CD4-positive, CD25-positive, alpha-beta regulatory T cell (primary cell): Measurements from ENCODE around the gene SCYGR8. TPM values are rescaled to one million over a fixed set of nuclear protein-coding genes. Genes with fewer than 3 reads are reported as not detected.
"Not testable (repeated sequence)": the region's sequence is repeated elsewhere in the genome, so short reads cannot be mapped to it uniquely, and the experiment has no call there.

ENCODE experiments used
- ATAC-seq, 2 donors: fragments of 150-1000 bp; cut with Tn5 transposase; one replicate each; pipeline ENCODE4 v1.10.0; 2021; ENCODE audit warnings: low read depth in 2 of 2, moderate number of reproducible peaks in 2 of 2, moderate library complexity in 1 of 2
- DNase-seq, 3 donors: peaks; one replicate each; pipeline versions ENCODE4 v3.0.0 to v3.0.0-alpha.2; 2012 to 2022; ENCODE audit warnings: mixed read lengths in 1 of 3
- H3K27ac ChIP-seq: one replicate; pipeline ENCODE4 v1.7.0; 2013; ENCODE audit warnings: mild to moderate bottlenecking, low read length; ENCODE audit not compliant: insufficient read depth, poor library complexity, severe bottlenecking
- H3K27me3 ChIP-seq: one replicate; pipeline ENCODE4 v1.7.0; 2013; ENCODE audit warnings: low read length; ENCODE audit not compliant: control insufficient read depth, insufficient read depth
- H3K36me3 ChIP-seq: one replicate; pipeline ENCODE4 v1.7.0; 2013; ENCODE audit warnings: mild to moderate bottlenecking, low read length, moderate library complexity; ENCODE audit not compliant: control insufficient read depth, insufficient read depth
- H3K4me1 ChIP-seq: 2 replicates; pipeline ENCODE4 v1.7.0; 2013; ENCODE audit warnings: mild to moderate bottlenecking, low read length; ENCODE audit not compliant: insufficient read depth, control insufficient read depth, poor library complexity, severe bottlenecking
- H3K4me3 ChIP-seq: one replicate; pipeline ENCODE4 v1.7.0; 2013; ENCODE audit warnings: low read depth, mild to moderate bottlenecking, low read length, moderate library complexity
- H3K9me3 ChIP-seq, 2 experiments: 1 replicate in 1 of 2; 2 replicates in 1 of 2; pipeline ENCODE4 v1.7.0; 2013; ENCODE audit warnings: low read length in 2 of 2, mild to moderate bottlenecking in 1 of 2, moderate library complexity in 1 of 2; ENCODE audit not compliant: control insufficient read depth in 2 of 2
- H3K27ac Mint-ChIP-seq, 3 donors: one replicate each; pipeline ENCODE4 v1.8.0; 2020 to 2022; ENCODE audit warnings: mild to moderate bottlenecking in 3 of 3, mixed read lengths in 3 of 3, moderate library complexity in 2 of 3
- H3K27me3 Mint-ChIP-seq: one replicate; pipeline ENCODE4 v1.8.0; 2022; ENCODE audit warnings: mild to moderate bottlenecking, mixed read lengths
- H3K36me3 Mint-ChIP-seq: one replicate; pipeline ENCODE4 v1.8.0; 2020; ENCODE audit warnings: mixed read lengths
- H3K4me1 Mint-ChIP-seq, 4 donors: one replicate each; pipeline ENCODE4 v1.8.0; 2020 to 2022; ENCODE audit warnings: mixed read lengths in 4 of 4, mild to moderate bottlenecking in 1 of 4
- H3K4me3 Mint-ChIP-seq, 4 donors: one replicate each; pipeline ENCODE4 v1.8.0; 2020 to 2022; ENCODE audit warnings: mild to moderate bottlenecking in 4 of 4, mixed read lengths in 4 of 4, moderate library complexity in 3 of 4
- H3K9me3 Mint-ChIP-seq, 7 donors: one replicate each; pipeline ENCODE4 v1.8.0; 2020 to 2022; ENCODE audit warnings: mixed read lengths in 7 of 7, mild to moderate bottlenecking in 3 of 7, moderate library complexity in 2 of 7
- polyA plus RNA-seq, 4 donors: library from polyadenylated mRNA; unstranded; fragments of 300-500 nt; fragmentation: Illumina TruSeq; gene quantifications; one replicate each; pipeline ENCODE4 v1.2.3, GENCODE V29; 2021
- total RNA-seq: library from RNA; stranded (reverse); gene quantifications from one replicate; pipeline ENCODE4 v1.2.3, GENCODE V29; 2022

The SCYGR8 gene
- total and polyA plus RNA-seq, 5 donors from 2014 or later, result not detected

GRCh38 chr2:227728035-227728434 is 17.7 kb upstream of the SCYGR8 start, which contains the start of gene SCYGR7:
Gene SCYGR7, plus strand, starts transcription at chr2:227728335. Its CDS starts 0 bp downstream, at chr2:227728335.
- Mint-ChIP-seq H3K27me3 (peaks cover 11% of the 10 kb centered on the region), H3K4me1 (no peaks in the 10 kb centered on the region), H3K4me3 (no peak within 1 kb of the TSS), H3K27ac (no peak within 1 kb of the TSS), H3K36me3 (no peaks in the 10 kb centered on the region), H3K9me3 (peaks cover 0 to 3% (median 0%) of the 10 kb centered on the region in 7 donors)
- DNase-seq (no peak), ATAC-seq (no peak)
- Histone ChIP-seq H3K27ac (no peak within 1 kb of the TSS), H3K27me3 (no peaks in the 10 kb centered on the region), H3K4me3 (no peak within 1 kb of the TSS), H3K9me3 (no peaks in the 10 kb centered on the region), H3K36me3 (no peaks in the 10 kb centered on the region), H3K4me1 (no peaks in the 10 kb centered on the region)

GRCh38 chr2:227739351-227739750 is 6.3 kb upstream of the SCYGR8 start:
- no peaks in the 10 kb centered on the region for H3K9me3 ChIP-seq
- no peaks in the 10 kb centered on the region for H3K4me1 ChIP-seq
- no peak overlapping the region for H3K27ac ChIP-seq
- Mint-ChIP-seq H3K36me3 (no peaks in the 10 kb centered on the region), H3K4me1 (no peaks in the 10 kb centered on the region), H3K27ac (no peak overlapping the region), H3K27me3 (peaks cover 4% of the 10 kb centered on the region), H3K4me3 (no peak overlapping the region), H3K9me3 (peaks cover 0 to 2% (median 0%) of the 10 kb centered on the region in 7 donors)
- no peak for ATAC-seq
- no peak overlapping the region for H3K4me3 ChIP-seq
- no peak for DNase-seq
- H3K27me3 ChIP-seq, result no peaks in the 10 kb centered on the region
- H3K36me3 ChIP-seq, result no peaks in the 10 kb centered on the region

- not testable (repeated sequence) for H3K4me1 ChIP-seq, H3K27me3 ChIP-seq, H3K9me3 Mint-ChIP-seq, H3K4me3 Mint-ChIP-seq, H3K4me1 Mint-ChIP-seq, H3K27ac ChIP-seq, H3K36me3 ChIP-seq, H3K27me3 Mint-ChIP-seq, H3K4me3 ChIP-seq, H3K27ac Mint-ChIP-seq, H3K36me3 Mint-ChIP-seq, ATAC-seq, DNase-seq, H3K9me3 ChIP-seq
These were observed 5.0 kb upstream of the SCYGR8 start for GRCh38 chr2:227740705-227741104.

- Histone ChIP-seq H3K27me3 (no peaks in the 10 kb centered on the region), H3K4me1 (no peaks in the 10 kb centered on the region), H3K27ac (no peak overlapping the region), H3K4me3 (no peak overlapping the region), H3K36me3 (no peaks in the 10 kb centered on the region), H3K9me3 (no peaks in the 10 kb centered on the region)
- no peaks in the 10 kb centered on the region for H3K36me3 Mint-ChIP-seq
- H3K4me1 Mint-ChIP-seq, result peaks cover 0 to 3% (median 0%) of the 10 kb centered on the region in 4 donors
- no peak for ATAC-seq
- no peak overlapping the region for H3K4me3 Mint-ChIP-seq
- H3K9me3 Mint-ChIP-seq, result peaks cover 0 to 2% (median 0%) of the 10 kb centered on the region in 7 donors
- H3K27ac Mint-ChIP-seq, result no peak overlapping the region
- DNase-seq, result peak in 1 of 3 donors; percentile 13
- H3K27me3 Mint-ChIP-seq, result peaks cover under 1% of the 10 kb centered on the region
These were observed 2.4 kb downstream of the SCYGR8 start for GRCh38 chr2:227748079-227748478.

- not testable (repeated sequence) for H3K36me3 Mint-ChIP-seq, DNase-seq, H3K4me1 ChIP-seq, H3K9me3 ChIP-seq, H3K36me3 ChIP-seq, H3K27ac Mint-ChIP-seq, H3K9me3 Mint-ChIP-seq, H3K27me3 ChIP-seq, H3K27me3 Mint-ChIP-seq, H3K27ac ChIP-seq, H3K4me3 ChIP-seq, H3K4me1 Mint-ChIP-seq, ATAC-seq, H3K4me3 Mint-ChIP-seq
These were observed 10.6 kb downstream of the SCYGR8 start for GRCh38 chr2:227756261-227756660.

GRCh38 chr2:227759411-227760118 is 13.9 kb downstream of the SCYGR8 start:
- H3K27me3 Mint-ChIP-seq, result no peaks in the 10 kb centered on the region
- peaks cover 0 to 3% (median 0%) of the 10 kb centered on the region in 7 donors for H3K9me3 Mint-ChIP-seq
- H3K27ac ChIP-seq, result no peak overlapping the region

DNA sequence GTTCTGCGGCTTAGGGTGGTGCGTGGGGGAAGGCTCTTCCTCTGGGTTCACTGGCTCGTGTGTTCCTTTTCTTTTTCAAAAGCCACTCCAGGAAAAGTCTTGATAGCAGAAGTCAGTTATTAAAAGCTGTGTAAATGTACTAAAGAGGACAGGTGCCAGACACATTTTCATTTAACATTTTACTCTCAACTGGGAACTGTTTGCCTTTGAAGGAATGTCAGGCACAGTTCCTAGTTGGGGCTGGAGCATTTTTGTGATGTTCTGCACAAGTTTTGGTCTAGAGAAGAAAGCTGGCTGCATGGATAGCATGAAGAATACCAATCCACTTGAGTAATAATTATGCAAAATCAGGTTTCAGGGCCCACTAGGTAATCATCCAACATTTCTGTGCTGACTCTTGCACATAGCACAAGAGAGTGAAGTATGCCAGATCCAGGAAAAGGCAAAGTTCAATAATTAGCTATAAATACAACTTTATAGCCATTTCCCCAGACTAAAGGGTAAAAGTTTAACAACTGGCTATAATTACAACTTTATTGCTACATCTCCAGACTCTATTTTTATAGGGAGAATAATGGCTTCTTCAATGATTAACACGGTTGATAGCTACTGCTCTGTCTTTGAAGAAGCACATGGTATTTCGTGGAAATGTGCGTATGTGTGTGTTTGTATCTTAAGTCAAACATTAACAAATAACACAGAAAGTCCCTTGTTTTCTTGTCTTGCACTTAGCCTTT is 16.2 kb downstream of the SCYGR8 start:
- H3K9me3 ChIP-seq, result no peaks in the 10 kb centered on the region
- no peak for DNase-seq
- no peaks in the 10 kb centered on the region for H3K27me3 ChIP-seq
- no peak overlapping the region for H3K27ac ChIP-seq
- no peaks in the 10 kb centered on the region for H3K27me3 Mint-ChIP-seq
- no peak for ATAC-seq
- H3K4me3 ChIP-seq, result no peak overlapping the region
- no peaks in the 10 kb centered on the region for H3K36me3 ChIP-seq
- no peaks in the 10 kb centered on the region for H3K4me1 Mint-ChIP-seq
- H3K9me3 Mint-ChIP-seq, result peaks cover 0 to 1% (median 0%) of the 10 kb centered on the region in 7 donors
- no peaks in the 10 kb centered on the region for H3K36me3 Mint-ChIP-seq
- H3K4me1 ChIP-seq, result no peaks in the 10 kb centered on the region
- H3K27ac Mint-ChIP-seq, result no peak overlapping the region
- no peak overlapping the region for H3K4me3 Mint-ChIP-seq

More at GRCh38 chr2:227759411-227760118, 13.9 kb downstream of the SCYGR8 start:
- Histone ChIP-seq H3K36me3 (no peaks in the 10 kb centered on the region), H3K27me3 (no peaks in the 10 kb centered on the region), H3K4me1 (no peaks in the 10 kb centered on the region), H3K4me3 (no peak overlapping the region), H3K9me3 (no peaks in the 10 kb centered on the region)
- H3K27ac Mint-ChIP-seq, result no peak overlapping the region
- ATAC-seq (no peak), DNase-seq (no peak)
- H3K4me1 Mint-ChIP-seq, result no peaks in the 10 kb centered on the region
- H3K36me3 Mint-ChIP-seq, result no peaks in the 10 kb centered on the region
- no peak overlapping the region for H3K4me3 Mint-ChIP-seq
